GM19238 (cell line): Measurements from ENCODE around the gene NPIPA1.
A peak's percentile ranks its signal among the peaks of the same experiment; 100 is the strongest.
"Not testable (repeated sequence)": the region's sequence is repeated elsewhere in the genome, so short reads cannot be mapped to it uniquely, and the experiment has no call there.

ENCODE experiments used
- DNase-seq: peaks from one replicate; pipeline ENCODE4 v3.0.0; 2011; ENCODE audit warnings: low spot score; ENCODE audit not compliant: insufficient read length

Gene NPIPA1

DNA sequence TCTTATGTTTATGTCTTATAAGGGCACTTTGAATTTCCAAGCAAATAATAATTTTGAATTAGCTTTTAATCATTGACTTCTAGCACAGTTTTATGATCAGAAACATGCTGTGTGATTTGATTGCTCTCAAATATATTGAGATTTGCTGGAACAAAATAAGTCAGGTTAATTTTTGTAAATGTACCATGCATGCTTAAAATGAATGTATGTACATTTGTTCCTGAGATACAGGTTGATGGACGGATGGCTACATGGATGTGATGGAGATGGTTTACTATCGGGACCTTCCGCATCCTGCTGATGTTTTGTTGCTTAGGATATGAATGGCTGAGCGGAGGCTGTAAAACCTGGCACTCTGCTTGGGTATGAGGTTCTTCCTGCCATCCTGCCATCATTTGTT, at the start of gene NPIPA1:
Gene NPIPA1 (plus strand): TSS at position 301 of the 400 bp plus-strand sequence. CDS start 0 bp downstream, at position 301.
- DNase-seq = not testable (repeated sequence)

DNA sequence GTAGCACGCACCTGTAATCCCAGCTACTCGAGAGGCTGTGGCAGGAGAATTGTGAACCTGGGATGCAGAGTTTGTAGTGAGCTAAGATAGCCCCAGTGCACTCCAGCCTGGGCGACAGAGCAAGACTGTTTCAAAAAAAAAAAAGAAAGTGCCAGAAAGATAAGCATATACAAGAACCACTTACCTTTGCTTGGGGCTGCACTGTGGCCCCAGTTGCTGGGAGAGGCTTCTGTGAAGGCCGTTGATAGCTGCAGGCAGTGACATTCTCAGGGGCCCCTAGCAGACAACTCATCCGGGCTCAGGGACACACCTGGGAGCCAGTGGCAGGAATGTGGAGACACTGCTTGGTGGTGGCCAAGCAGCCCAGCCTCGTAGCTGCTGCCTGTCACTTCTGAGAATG, 45.1 kb upstream of the NPIPA1 start:
- not testable (repeated sequence) for DNase-seq

DNA sequence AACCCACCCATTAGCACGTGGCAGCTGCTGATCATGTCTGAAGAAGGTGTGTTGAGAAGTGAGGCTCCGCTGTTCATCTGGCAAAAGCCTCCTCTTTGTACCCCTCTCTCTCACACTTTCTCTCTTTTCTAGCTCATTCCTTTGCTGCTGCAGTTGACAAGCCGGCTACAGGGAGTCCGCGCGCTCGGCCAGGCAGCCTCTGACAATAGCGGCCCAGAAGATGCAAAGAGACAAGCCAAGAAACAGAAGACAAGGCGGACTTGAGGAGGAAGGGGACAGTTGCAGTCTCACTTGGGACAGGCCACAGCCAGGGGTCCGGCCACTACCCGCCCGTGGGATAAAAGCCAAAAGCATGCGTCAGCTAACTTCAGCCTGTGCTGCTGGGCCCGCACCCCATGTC, 41.9 kb upstream of the NPIPA1 start:
- DNase-seq = not testable (repeated sequence)

DNA sequence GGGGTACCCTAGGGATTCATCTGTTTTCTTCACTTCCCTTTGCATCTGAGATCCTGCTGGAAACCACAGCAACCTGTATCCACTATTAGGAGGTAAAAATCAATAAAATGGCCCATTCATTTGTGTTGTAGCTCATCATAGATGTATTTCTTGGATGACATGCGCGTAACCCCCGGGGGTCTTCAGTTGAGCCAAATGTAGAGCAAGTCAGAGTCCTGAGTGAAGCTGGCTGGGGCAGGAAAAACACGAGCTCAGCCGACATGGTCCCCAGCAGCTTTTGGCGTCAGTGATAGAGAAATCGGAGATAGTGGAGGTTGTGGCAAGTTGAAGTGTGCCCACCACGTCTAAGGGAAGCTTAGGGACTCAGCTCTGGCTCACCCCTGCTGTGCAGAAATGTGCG, 41.2 kb upstream of the NPIPA1 start:
- not testable (repeated sequence) for DNase-seq

DNA sequence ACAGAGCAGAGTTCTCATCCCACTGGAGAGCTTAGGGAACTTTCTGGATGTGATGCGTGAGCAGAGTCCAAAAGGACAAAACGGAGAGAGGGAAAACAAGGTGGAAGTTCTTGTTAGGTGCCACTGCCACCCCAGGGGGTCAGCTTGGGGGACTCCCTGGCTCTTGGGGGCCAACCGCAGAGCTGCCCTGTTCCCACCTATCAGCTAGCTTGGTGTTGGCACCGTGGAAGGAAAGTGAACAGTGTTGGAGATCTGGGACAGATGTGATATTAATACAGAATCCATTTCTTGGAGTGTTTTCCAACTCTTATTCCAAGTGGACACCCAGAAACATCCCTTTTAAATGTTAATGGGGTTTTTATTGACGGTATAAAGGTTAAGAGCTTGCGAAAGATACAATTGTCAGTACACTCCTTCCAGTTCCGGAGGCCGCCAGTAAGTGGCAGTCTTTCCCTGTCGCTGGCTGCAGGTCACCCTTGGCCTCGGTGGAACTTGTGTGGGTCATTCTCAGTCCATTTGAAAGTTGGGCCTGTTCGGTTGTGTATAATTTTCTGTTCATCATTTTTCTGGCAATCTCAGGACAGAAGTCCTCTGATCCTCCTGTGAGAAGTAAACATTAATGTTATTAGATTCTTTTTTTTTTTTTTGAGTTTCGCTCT, 40.1 kb upstream of the NPIPA1 start:
- not testable (repeated sequence) for DNase-seq

DNA sequence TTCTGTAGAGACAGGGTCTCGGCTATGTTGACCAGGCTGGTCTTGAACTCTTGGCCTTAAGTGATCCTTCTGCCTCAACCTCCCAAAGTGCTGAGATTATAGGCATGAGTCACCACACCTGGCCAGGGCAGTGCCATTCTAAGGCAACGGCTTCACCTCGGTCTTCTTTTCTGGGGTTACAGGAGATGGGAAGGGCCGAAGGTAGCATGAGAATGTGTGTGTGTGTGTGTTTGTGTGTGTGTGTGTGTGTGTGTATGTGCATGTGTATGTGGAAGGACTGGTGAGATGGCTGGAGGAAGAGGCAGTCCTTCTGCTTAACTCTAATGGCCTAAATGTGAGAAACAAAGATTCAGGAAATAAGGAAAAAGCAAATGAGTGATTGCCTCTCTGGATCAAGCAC, 39.1 kb upstream of the NPIPA1 start:
- DNase-seq = not testable (repeated sequence)

DNA sequence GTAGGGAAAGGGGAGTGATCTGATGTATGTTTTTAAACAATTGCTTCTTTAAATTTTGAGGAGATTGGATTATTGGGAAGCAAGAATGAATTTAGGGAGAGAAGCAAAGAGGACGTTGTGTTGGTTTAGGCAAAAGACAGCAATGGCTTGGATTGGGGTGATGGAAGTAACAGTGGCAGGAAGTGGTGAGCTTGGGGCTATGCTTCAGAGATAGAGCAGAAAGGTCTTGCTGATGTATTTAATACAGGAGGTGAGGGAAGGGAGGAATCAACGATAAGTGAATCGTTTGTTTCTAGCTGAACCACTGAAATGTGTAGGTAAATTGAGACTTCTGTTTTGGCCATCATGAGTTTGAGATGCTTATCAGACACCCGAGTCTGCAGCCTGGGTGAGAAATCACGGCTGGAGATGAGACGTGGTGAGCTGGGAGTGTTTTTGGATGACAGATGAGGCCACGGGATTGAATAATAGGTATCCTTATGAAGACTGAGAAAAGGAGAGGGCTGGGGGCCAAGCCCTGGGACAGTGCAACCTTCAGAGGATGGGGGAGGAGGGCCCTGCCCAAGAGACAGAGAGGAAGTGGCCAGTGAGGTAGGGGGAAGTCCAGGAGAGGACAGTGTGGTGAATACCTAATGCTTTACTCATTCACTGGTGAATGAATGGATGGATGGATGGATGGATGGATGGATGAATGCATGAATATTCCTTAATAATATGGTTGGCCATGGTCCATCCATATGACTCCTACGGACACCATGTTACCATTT, 33.9 kb upstream of the NPIPA1 start:
- DNase-seq = not testable (repeated sequence)

DNA sequence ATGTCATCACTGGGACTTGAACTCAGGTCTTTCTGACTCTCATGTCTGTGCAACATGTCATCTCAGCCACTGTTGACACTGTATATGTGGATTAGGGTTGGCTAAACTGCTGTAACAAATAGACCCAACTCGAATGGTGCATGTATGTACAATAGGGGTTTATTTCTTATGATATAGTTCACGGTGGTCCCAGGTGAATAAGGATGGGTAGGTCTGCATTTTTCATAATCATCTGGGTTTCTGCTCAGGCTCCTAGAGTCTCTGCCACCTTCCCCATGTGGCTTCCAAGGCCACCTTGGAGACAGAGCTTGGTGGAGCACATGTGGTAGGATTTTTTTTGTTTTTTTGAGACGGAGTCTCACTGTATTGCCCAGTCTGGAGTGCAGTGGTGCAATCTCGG, 27.5 kb upstream of the NPIPA1 start:
- not testable (repeated sequence) for DNase-seq

DNA sequence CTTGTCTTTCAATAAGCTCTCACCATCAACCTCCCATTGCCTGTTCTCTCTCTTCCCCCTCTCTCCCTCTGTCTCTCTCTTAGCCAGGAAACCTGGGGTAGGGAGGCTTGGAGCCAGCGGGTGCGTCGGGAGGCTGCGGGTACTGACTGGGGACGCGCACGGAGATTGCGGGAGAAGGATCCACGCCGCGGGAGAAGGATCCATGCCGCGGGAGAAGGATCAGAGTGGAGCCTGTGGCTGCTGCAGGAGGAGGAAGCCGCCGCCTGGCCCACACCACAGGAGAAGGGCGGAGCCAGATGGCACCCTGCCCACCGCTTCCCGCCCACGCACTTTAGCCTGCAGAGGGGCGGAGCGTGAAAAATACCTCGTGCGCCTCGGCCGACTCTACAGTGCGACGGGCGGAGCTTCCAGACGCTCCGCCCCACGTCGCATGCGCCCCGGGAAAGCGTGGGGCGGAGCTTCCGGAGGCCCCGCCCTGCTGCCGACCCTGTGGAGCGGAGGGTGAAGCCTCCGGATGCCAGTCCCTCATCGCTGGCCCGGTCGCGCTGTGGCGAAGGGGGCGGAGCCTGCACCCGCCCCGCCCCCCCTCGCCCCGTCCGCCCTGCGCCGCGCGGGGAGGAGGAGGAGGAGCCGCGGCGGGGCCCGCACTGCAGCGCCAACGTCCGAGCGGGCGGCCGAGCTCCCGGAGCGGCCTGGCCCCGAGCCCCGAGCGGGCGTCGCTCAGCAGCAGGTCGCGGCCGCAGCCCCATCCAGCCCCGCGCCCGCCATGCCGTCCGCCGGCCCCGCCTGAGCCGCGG, 26.2 kb upstream of the NPIPA1 start:
- DNase-seq = not testable (repeated sequence)

DNA sequence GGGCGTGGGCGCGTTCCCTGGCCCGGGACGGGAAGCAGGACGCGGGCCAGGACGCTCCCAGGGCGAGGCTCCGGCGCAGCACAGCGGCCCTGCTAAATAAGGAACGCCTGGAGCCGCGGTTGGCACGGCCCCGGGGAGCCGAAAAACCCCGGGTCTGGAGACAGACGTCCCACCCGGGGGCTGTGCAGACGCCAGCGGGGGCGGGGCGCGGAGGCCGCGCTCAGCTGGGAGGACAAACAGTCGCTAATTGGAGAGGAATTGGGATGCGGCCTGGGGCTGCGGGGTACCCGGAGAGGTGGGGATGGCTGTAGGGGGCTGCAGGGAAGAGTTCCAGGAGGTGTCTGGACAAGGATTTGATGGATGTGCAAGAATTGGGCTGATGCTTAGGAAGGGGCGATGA, 25.3 kb upstream of the NPIPA1 start:
- DNase-seq = not testable (repeated sequence)

DNA sequence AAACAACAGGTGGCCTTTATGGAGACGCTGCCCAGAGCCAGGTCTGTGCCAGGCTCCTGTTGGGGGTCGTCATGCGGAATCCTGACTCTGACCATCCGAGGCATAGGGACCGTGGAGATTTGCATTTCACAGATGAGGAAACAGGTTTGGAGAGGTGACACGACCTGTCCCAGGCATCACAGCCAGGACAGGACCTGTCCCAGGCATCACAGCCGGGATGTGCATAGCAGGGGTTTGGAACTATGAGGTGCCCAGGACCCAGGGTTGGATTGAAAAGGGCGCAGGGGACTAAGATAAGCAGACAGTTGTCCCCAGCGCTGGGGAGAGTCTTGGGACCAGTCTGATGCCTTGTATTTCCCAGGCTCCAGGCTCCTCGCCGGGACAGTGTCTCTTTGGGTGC, 24.7 kb upstream of the NPIPA1 start:
- not testable (repeated sequence) for DNase-seq

DNA sequence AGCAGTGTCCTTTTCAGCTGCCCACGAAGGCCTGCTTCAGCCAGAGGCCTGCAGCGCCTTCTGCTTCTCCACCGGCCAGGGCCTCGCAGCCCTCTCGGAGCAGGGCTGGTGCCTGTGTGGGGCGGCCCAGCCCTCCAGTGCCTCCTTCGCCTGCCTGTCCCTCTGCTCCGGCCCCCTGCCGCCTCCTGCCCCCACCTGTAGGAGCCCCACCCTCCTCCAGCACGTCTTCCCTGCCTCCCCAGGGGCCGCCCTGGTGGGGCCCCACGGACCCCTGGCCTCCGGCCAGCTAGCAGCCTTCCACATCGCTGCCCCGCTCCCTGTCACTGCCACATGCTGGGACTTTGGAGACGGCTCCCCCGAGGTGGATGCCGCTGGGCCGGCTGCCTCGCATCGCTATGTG, 18.7 kb upstream of the NPIPA1 start:
- not testable (repeated sequence) for DNase-seq

DNA sequence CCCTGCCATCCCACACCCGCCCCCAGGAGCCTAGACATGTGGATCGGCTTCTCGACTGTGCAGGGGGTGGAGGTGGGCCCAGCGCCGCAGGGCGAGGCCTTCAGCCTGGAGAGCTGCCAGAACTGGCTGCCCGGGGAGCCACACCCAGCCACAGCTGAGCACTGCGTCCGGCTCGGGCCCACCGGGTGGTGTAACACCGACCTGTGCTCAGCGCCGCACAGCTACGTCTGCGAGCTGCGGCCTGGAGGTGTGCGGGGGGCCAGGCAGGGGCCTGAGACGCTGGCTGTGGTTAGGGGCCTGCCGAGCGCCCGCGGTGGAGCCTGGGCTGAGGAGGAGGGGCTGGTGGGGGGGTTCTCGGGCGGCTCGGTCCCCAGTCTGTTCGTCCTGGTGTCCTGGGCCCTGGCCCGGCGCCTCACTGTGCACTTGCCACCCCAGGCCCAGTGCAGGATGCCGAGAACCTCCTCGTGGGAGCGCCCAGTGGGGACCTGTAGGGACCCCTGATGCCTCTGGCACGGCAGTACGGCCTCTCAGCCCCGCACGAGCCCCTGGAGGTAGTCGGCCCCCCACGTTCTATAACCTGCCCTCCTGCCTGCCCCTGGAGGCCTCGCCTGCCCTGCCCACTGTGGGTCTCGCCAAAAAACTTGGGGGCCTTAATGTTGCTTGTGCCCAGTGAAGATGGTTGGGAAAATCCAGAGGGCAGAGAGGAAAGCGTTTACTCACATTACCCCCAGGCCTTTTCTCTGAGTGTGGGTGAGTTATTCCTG, 17.2 kb upstream of the NPIPA1 start:
- DNase-seq = not testable (repeated sequence)

DNA sequence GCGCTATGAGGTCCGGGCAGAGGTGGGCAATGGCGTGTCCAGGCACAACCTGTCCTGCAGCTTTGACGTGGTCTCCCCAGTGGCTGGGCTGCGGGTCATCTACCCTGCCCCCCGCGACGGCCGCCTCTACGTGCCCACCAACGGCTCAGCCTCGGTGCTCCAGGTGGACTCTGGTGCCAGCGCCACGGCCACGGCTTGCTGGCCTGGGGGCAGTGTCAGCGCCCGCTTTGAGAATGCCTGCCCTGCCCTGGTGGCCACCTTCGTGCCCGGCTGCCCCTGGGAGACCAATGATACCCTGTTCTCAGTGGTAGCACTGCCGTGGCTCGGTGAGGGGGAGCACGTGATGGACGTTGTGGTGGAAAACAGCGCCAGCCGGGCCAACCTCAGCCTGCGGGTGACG, 15.0 kb upstream of the NPIPA1 start:
- not testable (repeated sequence) for DNase-seq

DNA sequence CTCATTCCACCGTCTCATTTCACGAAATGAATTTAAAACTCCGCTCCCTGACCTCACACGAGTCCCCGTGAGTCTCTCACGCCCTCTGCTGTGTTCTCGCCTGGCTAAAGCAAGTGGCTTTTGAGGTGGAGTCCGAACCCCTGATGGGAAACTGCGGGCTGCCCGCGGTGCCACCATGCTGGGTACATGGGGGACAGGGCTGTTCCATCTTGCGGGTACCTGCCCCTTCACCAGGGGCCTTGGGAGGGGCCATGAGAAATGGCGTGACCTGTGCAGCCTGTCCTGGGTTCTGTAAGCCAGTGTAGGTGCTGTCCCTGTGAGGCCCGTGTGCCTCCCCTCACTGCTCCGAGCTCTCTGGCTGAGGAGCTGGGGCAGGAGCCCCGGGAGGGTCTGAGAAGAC, 14.3 kb upstream of the NPIPA1 start:
- not testable (repeated sequence) for DNase-seq

DNA sequence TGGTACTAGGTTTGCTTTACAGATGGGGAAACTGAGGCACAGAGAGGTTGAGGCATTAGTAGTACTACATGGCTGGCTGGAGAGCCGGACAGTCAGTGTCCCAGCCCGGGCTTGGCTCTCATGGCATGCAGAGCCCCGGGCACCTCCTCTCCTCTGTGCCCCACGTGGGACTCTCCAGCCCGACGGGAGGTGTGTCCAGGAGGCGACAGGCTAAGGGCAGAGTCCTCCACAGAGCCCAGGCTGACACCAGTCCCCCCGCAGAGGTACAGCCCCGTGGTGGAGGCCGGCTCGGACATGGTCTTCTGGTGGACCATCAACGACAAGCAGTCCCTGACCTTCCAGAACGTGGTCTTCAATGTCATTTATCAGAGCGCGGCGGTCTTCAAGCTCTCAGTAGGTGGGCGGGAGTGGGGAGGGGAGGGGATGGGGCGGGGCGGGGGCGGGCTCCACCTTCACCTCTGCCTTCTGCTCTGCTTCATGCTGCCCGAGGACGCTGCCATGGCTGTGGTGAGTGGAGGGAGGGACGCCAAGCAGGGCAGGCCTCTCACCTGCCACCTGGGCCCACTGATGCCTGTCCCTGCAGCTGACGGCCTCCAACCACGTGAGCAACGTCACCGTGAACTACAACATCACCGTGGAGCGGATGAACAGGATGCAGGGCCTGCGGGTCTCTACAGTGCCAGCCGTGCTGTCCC, 13.7 kb upstream of the NPIPA1 start:
- DNase-seq = not testable (repeated sequence)

DNA sequence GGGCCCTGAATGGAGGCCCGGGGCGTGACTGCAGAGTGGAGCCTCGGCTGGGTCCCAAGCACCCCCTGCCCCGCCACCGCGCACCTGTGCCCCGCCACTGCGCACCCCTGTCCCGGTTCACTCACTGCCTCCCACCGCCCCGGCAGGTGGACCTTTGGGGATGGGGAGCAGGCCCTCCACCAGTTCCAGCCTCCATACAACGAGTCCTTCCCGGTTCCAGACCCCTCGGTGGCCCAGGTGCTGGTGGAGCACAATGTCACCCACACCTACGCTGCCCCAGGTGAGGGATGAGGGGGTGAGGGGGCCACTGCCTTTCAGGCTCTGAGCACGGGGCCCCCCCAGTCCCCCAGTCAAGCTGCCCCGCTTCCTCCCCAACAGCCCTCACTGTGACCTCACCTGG, 12.9 kb upstream of the NPIPA1 start:
- not testable (repeated sequence) for DNase-seq

DNA sequence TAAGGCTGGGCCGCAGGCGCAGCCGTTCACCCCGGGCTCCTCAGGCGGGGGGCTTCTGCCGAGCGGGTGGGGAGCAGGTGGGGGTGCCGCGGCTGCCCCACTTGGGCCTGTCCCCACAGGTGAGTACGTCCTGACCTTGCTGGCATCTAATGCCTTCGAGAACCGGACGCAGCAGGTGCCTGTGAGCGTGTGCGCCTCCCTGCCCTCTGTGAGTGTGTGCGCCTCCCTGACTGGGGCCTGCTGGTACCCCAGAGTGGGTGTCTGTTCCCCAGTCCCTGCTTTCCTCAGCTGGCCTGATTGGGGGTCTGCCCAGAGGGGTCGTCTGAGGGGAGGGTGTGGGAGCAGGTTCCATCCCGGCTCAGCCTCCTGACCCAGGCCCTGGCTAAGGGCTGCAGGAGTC, 12.3 kb upstream of the NPIPA1 start:
- DNase-seq = not testable (repeated sequence)

DNA sequence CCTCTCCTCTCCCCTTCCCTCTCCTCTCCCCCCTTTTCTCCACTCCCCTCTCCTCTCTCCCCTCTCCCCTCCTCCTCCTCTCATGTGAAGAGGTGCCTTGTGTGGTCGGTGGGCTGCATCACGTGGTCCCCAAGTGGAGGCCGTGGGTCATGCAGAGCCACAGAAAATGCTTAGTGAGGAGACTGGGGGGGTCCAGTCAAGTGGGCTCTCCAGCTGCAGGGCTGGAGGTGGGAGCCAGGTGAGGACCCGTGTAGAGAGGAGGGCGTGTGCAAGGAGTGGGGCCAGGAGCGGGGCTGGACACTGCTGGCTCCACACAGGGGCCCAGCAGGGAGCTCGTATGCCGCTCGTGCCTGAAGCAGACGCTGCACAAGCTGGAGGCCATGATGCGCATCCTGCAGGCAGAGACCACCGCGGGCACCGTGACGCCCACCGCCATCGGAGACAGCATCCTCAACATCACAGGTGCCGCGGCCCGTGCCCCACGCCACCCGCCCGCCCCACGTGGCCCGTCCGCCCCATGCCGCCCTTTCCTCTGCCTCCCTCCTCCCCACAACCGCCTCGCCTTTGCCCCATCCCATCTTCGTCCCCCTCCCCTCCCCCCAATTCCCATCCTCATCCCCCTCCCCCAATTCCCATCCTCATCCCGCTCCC, 9.1 kb upstream of the NPIPA1 start:
- peak; percentile 5 for DNase-seq

DNA sequence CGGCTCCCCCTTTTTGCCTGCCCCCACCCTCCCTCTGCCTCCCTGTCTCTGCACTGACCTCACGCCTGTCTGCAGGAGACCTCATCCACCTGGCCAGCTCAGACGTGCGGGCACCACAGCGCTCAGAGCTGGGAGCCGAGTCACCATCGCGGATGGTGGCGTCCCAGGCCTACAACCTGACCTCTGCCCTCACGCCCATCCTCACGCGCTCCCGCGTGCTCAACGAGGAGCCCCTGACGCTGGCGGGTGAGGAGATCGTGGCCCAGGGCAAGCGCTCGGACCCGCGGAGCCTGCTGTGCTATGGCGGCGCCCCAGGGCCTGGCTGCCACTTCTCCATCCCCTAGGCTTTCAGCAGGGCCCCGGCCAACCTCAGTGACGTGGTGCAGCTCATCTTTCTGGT, 8.1 kb upstream of the NPIPA1 start:
- not testable (repeated sequence) for DNase-seq
